Loucy (cell line): ENCODE data around the gene GPC3.
"Not testable (repeated sequence)": the region's sequence is repeated elsewhere in the genome, so short reads cannot be mapped to it uniquely, and the experiment has no call there.

Experiments used
- H2AFZ ChIP-seq: fragments of 200-600 bp; sonication (generic); 2 replicates; pipeline ENCODE4 v1.6.0; 2016; ENCODE audit warnings: antibody characterized with exemption, mild to moderate bottlenecking, low read length, moderate library complexity
- H3F3A ChIP-seq: fragments of 200-600 bp; 2 replicates; pipeline ENCODE4 v1.6.0; 2016; ENCODE audit warnings: antibody characterized with exemption, low read depth, mild to moderate bottlenecking
- H3K27me3 ChIP-seq: fragments of 200-600 bp; sonication (generic); 2 replicates; pipeline ENCODE4 v1.6.1; 2014; ENCODE audit warnings: low read length, mild to moderate bottlenecking; ENCODE audit not compliant: insufficient read depth, poor library complexity, severe bottlenecking
- H3K36me3 ChIP-seq: fragments of 200-600 bp; sonication (generic); 2 replicates; pipeline ENCODE4 v1.6.1; 2016; ENCODE audit warnings: low read length; ENCODE audit not compliant: insufficient read depth
- H3K4me1 ChIP-seq: fragments of 200-600 bp; sonication (generic); 2 replicates; pipeline ENCODE4 v1.5.1; 2014; ENCODE audit warnings: low read length, mild to moderate bottlenecking; ENCODE audit not compliant: insufficient read depth, poor library complexity, severe bottlenecking
- H3K4me2 ChIP-seq: fragments of 200-600 bp; sonication (generic); 2 replicates; pipeline ENCODE4 v1.6.0; 2014; ENCODE audit warnings: antibody characterized with exemption, low read length, low read depth, mild to moderate bottlenecking; ENCODE audit not compliant: poor library complexity, severe bottlenecking
- H3K4me3 ChIP-seq: fragments of 200-600 bp; sonication (generic); 2 replicates; pipeline ENCODE4 v1.5.1; 2014; ENCODE audit warnings: low read length, mild to moderate bottlenecking, mixed read lengths; ENCODE audit not compliant: poor library complexity, severe bottlenecking
- H3K79me2 ChIP-seq: fragments of 200-600 bp; sonication (generic); 2 replicates; pipeline ENCODE4 v1.6.1; 2014; ENCODE audit warnings: low read length; ENCODE audit not compliant: insufficient read depth
- H3K9ac ChIP-seq: fragments of 200-600 bp; sonication (generic); 2 replicates; pipeline ENCODE4 v1.6.0; 2014; ENCODE audit warnings: mild to moderate bottlenecking, low read depth, low read length, moderate library complexity; ENCODE audit not compliant: poor library complexity, severe bottlenecking
- H3K9me2 ChIP-seq: fragments of 200-600 bp; sonication (generic); replicated peaks from 2 replicates; pipeline ENCODE4 v1.6.1; 2016; ENCODE audit warnings: low read depth, low read length, mixed read lengths
- H3K9me3 ChIP-seq: fragments of 200-600 bp; sonication (generic); 2 replicates; pipeline ENCODE4 v1.6.1; 2014; ENCODE audit warnings: mild to moderate bottlenecking, antibody characterized with exemption, low read length, low read depth; ENCODE audit not compliant: insufficient read depth
- H4K20me1 ChIP-seq: fragments of 200-600 bp; sonication (generic); 2 replicates; pipeline ENCODE4 v1.6.0; 2014; ENCODE audit warnings: antibody characterized with exemption, low read length, mild to moderate bottlenecking; ENCODE audit not compliant: insufficient read depth, poor library complexity, severe bottlenecking
- EZH2phosphoT487 ChIP-seq: fragments of 200-600 bp; IDR thresholded peaks from 2 replicates; pipeline ENCODE4 v1.6.1; 2018; ENCODE audit warnings: antibody characterized with exemption, mild to moderate bottlenecking, moderate library complexity, borderline replicate concordance
- TF ChIP-seq, protein P1 (sequence below): fragments of 200-600 bp; sonication (generic); conservative IDR thresholded peaks from 2 replicates; pipeline ENCODE4 v1.5.1; 2014; ENCODE audit warnings: mild to moderate bottlenecking, antibody characterized with exemption, low read length

Gene GPC3

DNA sequence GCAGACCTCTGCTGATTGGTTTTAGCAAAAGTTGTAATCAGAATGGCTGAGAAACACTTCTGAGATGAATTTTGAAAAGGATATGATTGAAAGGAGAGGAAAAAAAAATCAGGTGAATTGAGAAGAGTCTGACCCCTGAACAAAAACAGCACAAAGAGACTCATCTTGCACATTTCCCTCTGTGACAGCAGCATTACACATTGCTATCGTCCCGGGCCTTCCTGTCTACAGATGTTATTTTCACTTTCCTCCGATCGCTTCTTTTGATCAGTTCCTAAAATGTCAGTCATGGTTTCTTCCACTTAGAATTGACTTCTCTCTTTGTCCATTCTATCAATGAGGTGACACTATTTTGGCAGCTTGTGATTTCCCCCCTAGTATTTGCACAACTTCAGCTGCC is 262.6 kb downstream of the GPC3 start:
- Histone ChIP-seq H3K9ac (no peak overlapping the region), H3K9me2 (no peaks in the 10 kb centered on the region), H3F3A (no peaks in the 10 kb centered on the region), H3K4me3 (no peak overlapping the region), H3K9me3 (no peaks in the 10 kb centered on the region), H2AFZ (no peak overlapping the region), H3K79me2 (no peaks in the 10 kb centered on the region), H3K27me3 (no peaks in the 10 kb centered on the region), H3K36me3 (no peaks in the 10 kb centered on the region), H4K20me1 (no peaks in the 10 kb centered on the region), H3K4me2 (no peak overlapping the region), H3K4me1 (peaks cover 4% of the 10 kb centered on the region)
- TF ChIP-seq EZH2phosphoT487: no peak
- TF ChIP-seq, protein P1, sequence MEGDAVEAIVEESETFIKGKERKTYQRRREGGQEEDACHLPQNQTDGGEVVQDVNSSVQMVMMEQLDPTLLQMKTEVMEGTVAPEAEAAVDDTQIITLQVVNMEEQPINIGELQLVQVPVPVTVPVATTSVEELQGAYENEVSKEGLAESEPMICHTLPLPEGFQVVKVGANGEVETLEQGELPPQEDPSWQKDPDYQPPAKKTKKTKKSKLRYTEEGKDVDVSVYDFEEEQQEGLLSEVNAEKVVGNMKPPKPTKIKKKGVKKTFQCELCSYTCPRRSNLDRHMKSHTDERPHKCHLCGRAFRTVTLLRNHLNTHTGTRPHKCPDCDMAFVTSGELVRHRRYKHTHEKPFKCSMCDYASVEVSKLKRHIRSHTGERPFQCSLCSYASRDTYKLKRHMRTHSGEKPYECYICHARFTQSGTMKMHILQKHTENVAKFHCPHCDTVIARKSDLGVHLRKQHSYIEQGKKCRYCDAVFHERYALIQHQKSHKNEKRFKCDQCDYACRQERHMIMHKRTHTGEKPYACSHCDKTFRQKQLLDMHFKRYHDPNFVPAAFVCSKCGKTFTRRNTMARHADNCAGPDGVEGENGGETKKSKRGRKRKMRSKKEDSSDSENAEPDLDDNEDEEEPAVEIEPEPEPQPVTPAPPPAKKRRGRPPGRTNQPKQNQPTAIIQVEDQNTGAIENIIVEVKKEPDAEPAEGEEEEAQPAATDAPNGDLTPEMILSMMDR: no peak

- H3K9ac ChIP-seq, H3K36me3 ChIP-seq: not testable (repeated sequence)
Measured at GRCh38 chrX:133720269-133720668, 265.1 kb downstream of the GPC3 start.

DNA sequence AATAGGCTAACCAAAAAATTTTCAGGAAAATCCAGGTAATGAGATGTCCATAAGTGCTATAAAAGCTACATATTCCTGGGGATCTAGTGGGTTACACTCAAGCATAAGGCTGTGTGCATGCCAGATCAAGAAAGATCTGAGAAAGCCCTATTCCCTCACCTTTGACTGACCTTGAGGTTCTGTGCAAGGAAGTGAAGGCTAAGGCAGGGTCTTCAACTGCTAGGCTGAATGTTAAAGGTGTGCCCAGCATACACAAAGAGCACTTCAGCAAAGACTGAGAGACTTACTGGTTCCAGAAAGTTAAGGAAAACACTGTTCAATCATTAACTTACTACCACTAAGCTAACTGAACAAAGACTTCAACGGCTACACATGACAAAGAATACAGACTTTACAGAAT is 269.7 kb downstream of the GPC3 start:
- no peaks in the 10 kb centered on the region for H3K9me2 ChIP-seq
- no peak overlapping the region for H3K9ac ChIP-seq
- H3F3A ChIP-seq: no peaks in the 10 kb centered on the region
- no peak overlapping the region for H3K4me3 ChIP-seq
- no peaks in the 10 kb centered on the region for H4K20me1 ChIP-seq
- TF ChIP-seq, protein P1: no peak
- no peak for TF ChIP-seq EZH2phosphoT487
- H2AFZ ChIP-seq: no peak overlapping the region
- H3K4me1 ChIP-seq: no peaks in the 10 kb centered on the region
- H3K27me3 ChIP-seq: no peaks in the 10 kb centered on the region
- no peaks in the 10 kb centered on the region for H3K9me3 ChIP-seq
- H3K79me2 ChIP-seq: no peaks in the 10 kb centered on the region
- H3K4me2 ChIP-seq: no peak overlapping the region
- H3K36me3 ChIP-seq: no peaks in the 10 kb centered on the region

More at GRCh38 chrX:133720269-133720668, 265.1 kb downstream of the GPC3 start:
- H3K4me1 ChIP-seq, H3K4me3 ChIP-seq, H3K79me2 ChIP-seq, H3K27me3 ChIP-seq, H3K9me3 ChIP-seq, H4K20me1 ChIP-seq, H3K4me2 ChIP-seq, H3K9me2 ChIP-seq, H2AFZ ChIP-seq, H3F3A ChIP-seq: not testable (repeated sequence)

DNA sequence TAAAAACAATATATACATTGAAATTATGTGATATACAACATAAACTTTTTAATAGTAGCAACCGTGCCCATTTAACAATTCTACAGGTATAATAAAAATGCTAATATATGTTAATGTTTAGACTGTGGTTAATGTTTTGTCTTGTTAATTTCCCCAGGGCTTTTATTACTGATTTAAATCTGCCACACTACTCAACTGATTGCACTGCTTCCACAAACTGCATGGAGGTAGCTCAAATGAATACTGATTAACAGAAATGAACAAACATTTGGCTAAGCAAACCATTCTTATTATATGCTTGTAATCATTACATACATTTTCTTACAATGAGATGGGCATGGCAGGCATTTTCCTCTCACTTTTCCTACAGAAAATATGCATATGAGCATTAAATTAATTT is 275.9 kb downstream of the GPC3 start:
- H3K9me2 ChIP-seq: no peaks in the 10 kb centered on the region
- H2AFZ ChIP-seq: no peak overlapping the region
- H3K36me3 ChIP-seq: no peaks in the 10 kb centered on the region
- H3F3A ChIP-seq: no peaks in the 10 kb centered on the region
- H3K27me3 ChIP-seq: no peaks in the 10 kb centered on the region
- TF ChIP-seq EZH2phosphoT487: no peak
- TF ChIP-seq, protein P1: no peak
- H3K4me2 ChIP-seq: no peak overlapping the region
- H3K9me3 ChIP-seq: no peaks in the 10 kb centered on the region
- no peaks in the 10 kb centered on the region for H3K79me2 ChIP-seq
- no peak overlapping the region for H3K4me3 ChIP-seq
- no peak overlapping the region for H3K9ac ChIP-seq
- H3K4me1 ChIP-seq: no peaks in the 10 kb centered on the region
- no peaks in the 10 kb centered on the region for H4K20me1 ChIP-seq
